GM12878 (cell line): Measurements from ENCODE around the gene CLEC14A. TPM values are rescaled to one million over a fixed set of nuclear protein-coding genes. Genes with fewer than 3 reads are reported as not detected.

Experiments
- ATAC-seq: fragments of 200-7000 bp; cut with Tn5 transposase; 3 replicates; pipeline ENCODE4 v1.9.1; 2020; ENCODE audit warnings: mild to moderate bottlenecking, moderate library complexity
- BruUV-seq: library from RNA; stranded (reverse); fragments of 400-500 nt; replicated peaks from 2 replicates; lab custom pipeline; 2021; lab: Mats Ljungman, UMichigan
- CTCF ChIA-PET: fragments of 300-600 bp; sonication (Branson Sonifier 250); formaldehyde crosslinking; extraction: SDS; loops from one replicate; lab custom pipeline; 2021; ENCODE audit warnings: inconsistent platforms; lab: Yijun Ruan, JAX
- POLR2A ChIA-PET: fragments of 350-600 bp; formaldehyde crosslinking; extraction: SDS; loops from one replicate; lab custom pipeline; 2021; ENCODE audit warnings: inconsistent platforms; lab: Charles Lee
- RAD21 ChIA-PET: fragments of 300-600 bp; sonication (Branson Sonifier 250); formaldehyde crosslinking; loops from one replicate; lab custom pipeline; 2023; ENCODE audit warnings: antibody characterized with exemption; ENCODE audit not compliant: unreplicated experiment; lab: Charles Lee
- SMC1A ChIA-PET: fragments of 300-600 bp; sonication (Branson Sonifier 250); formaldehyde crosslinking; loops from one replicate; lab custom pipeline; 2023; ENCODE audit not compliant: unreplicated experiment, uncharacterized antibody; lab: Charles Lee
- DNase-seq: peaks from one replicate; pipeline ENCODE4 v3.0.0-alpha.2; 2011; ENCODE audit warnings: low read depth, low spot score
- FAIRE-seq: peaks from 3 replicates; lab custom pipeline; 2011; peaks lifted over from hg19 to GRCh38; lab: Jason Lieb, UNC
- H2AFZ ChIP-seq: 2 replicates; pipeline ENCODE4 v1.6.0; 2011; ENCODE audit warnings: low read depth, low read length, control low read depth; ENCODE audit not compliant: control insufficient read depth
- H3K27ac ChIP-seq: 2 replicates; pipeline ENCODE4 v1.5.1; 2011; ENCODE audit warnings: control low read depth; ENCODE audit not compliant: control insufficient read depth, insufficient read depth
- H3K27me3 ChIP-seq, 2 experiments: replicated peaks in 1 of 2; 2 replicates each; pipeline versions ENCODE4 v1.6.0 to v1.6.1; 2011; ENCODE audit warnings: low read length in 1 of 2; ENCODE audit not compliant: control insufficient read depth in 2 of 2, insufficient read depth in 2 of 2
- H3K36me3 ChIP-seq, 2 experiments: 2 replicates each; pipeline ENCODE4 v1.5.1; 2011; ENCODE audit warnings: low read length in 1 of 2; ENCODE audit not compliant: control insufficient read depth in 2 of 2, insufficient read depth in 2 of 2
- H3K4me1 ChIP-seq: 2 replicates; pipeline ENCODE4 v1.6.1; 2011; ENCODE audit warnings: mild to moderate bottlenecking, low read length, moderate library complexity, mixed read lengths; ENCODE audit not compliant: control insufficient read depth, insufficient read depth
- H3K4me2 ChIP-seq: 2 replicates; pipeline ENCODE4 v1.6.0; 2011; ENCODE audit warnings: control low read depth; ENCODE audit not compliant: control insufficient read depth, insufficient read depth
- H3K4me3 ChIP-seq: fragments of 200-600 bp; sonication (generic); 2 replicates; pipeline ENCODE4 v1.5.1; 2016
- H3K79me2 ChIP-seq: 2 replicates; pipeline ENCODE4 v1.6.0; 2011; ENCODE audit warnings: low read length; ENCODE audit not compliant: control insufficient read depth, insufficient read depth
- H3K9ac ChIP-seq: 2 replicates; pipeline ENCODE4 v1.8.0; 2011; ENCODE audit warnings: low read length, control low read depth, mixed read lengths; ENCODE audit not compliant: control insufficient read depth, insufficient read depth
- H3K9me3 ChIP-seq: replicated peaks from 3 replicates; pipeline ENCODE4 v1.5.1; 2011; ENCODE audit warnings: mild to moderate bottlenecking, low read length; ENCODE audit not compliant: control insufficient read depth, insufficient read depth
- H4K20me1 ChIP-seq: 2 replicates; pipeline ENCODE4 v1.6.0; 2011; ENCODE audit not compliant: control insufficient read depth, insufficient read depth
- CHD1 ChIP-seq: IDR thresholded peaks from 2 replicates; pipeline ENCODE4 v1.6.1; 2012; ENCODE audit warnings: low read depth, low read length, improper control_type of control experiment
- IRF4 ChIP-seq: IDR thresholded peaks from 2 replicates; pipeline ENCODE4 v1.6.1; 2011; ENCODE audit warnings: low read depth, low read length
- MEF2A ChIP-seq: IDR thresholded peaks from 2 replicates; pipeline ENCODE4 v1.6.1; 2011; ENCODE audit warnings: low read depth, mild to moderate bottlenecking, low read length, moderate library complexity; ENCODE audit not compliant: insufficient read depth
- SIX5 ChIP-seq: IDR thresholded peaks from 2 replicates; pipeline ENCODE4 v1.6.1; 2011; ENCODE audit warnings: mild to moderate bottlenecking, low read depth, low read length, moderate library complexity; ENCODE audit not compliant: severe bottlenecking
- TARDBP ChIP-seq: IDR thresholded peaks from 2 replicates; pipeline ENCODE4 v1.6.1; 2016; ENCODE audit warnings: borderline replicate concordance
- YBX1 ChIP-seq: fragments of 450-650 bp; IDR thresholded peaks from 2 replicates; pipeline ENCODE4 v1.6.1; 2016; ENCODE audit warnings: antibody characterized with exemption
- ZZZ3 ChIP-seq: IDR thresholded peaks from 2 replicates; pipeline ENCODE4 v1.6.1; 2011; ENCODE audit warnings: low read depth; ENCODE audit not compliant: control insufficient read depth, insufficient read length
- WGBS: methylation state at CpG from one replicate; pipeline ENCODE4 v1.1.6; 2016; ENCODE audit warnings: low lambda C conversion rate; ENCODE audit not compliant: insufficient replicate concordance, insufficient coverage; ENCODE audit errors: missing lambda C conversion rate; 5-methylcytosine and 5-hydroxymethylcytosine counted together
- in situ Hi-C: fragments of 300-500 bp; cut with MboI; formaldehyde crosslinking; loops from 9 replicates; pipeline ENCODE4 v1.14.3; 2018; ENCODE audit warnings: mixed read lengths
- intact Hi-C: fragments of 100-400 bp; cut with micrococcal nuclease; formaldehyde crosslinking; loops from one replicate; pipeline ENCODE4 v1.14.2; 2022; ENCODE audit not compliant: unreplicated experiment
- polyA plus RNA-seq, 11 experiments: library from polyadenylated mRNA; depleted of rRNA in 4 of 11; unstranded in 6 of 11; stranded (reverse) in 5 of 11; fragments of >200 nt; fragmentation: Nextera tagmentation in 4 of 11; fragmentation: Illumina TruSeq in 1 of 11; extraction: Ambion mirVana in 4 of 11; extraction: Trizol in 1 of 11; gene quantifications; 1 replicate in 1 of 11; 2 replicates in 10 of 11; pipeline versions ENCODE4 v1.2.1 to v1.2.3, GENCODE V29; 2011 to 2016; ENCODE audit warnings: inconsistent platforms in 2 of 11, missing spikeins in 2 of 11, low read depth in 1 of 11
- total RNA-seq, 4 experiments: library from RNA; depleted of rRNA in 3 of 4; stranded (reverse); fragments of >200 nt in 3 of 4; fragmentation: Illumina TruSeq in 1 of 4; extraction: Trizol in 1 of 4; gene quantifications; 2 replicates each; pipeline versions ENCODE4 v1.2.1 to v1.2.3, GENCODE V29; 2013 to 2021
- TF ChIP-seq, protein P1 (sequence below): fragments of 450-650 bp; IDR thresholded peaks from 2 replicates; pipeline ENCODE4 v1.6.1; 2018; ENCODE audit warnings: borderline replicate concordance, mild to moderate bottlenecking; ENCODE audit not compliant: partially characterized antibody
- TF ChIP-seq, protein P2 (sequence below): fragments of 450-650 bp; formaldehyde crosslinking; IDR thresholded peaks from 2 replicates; pipeline ENCODE4 v1.4.0; 2020; ENCODE audit warnings: mild to moderate bottlenecking, moderate library complexity
- TF ChIP-seq, protein P3 (sequence below): IDR thresholded peaks from 2 replicates; pipeline ENCODE4 v1.6.1; 2012; ENCODE audit warnings: improper control_type of control experiment, low read depth, low read length; ENCODE audit not compliant: insufficient replicate concordance

CLEC14A gene
- total and polyA plus RNA-seq, 10 of the 15 experiments (the other 5 are each of a cell fraction or from before 2014, with no cell fraction given), result not detected

DNA sequence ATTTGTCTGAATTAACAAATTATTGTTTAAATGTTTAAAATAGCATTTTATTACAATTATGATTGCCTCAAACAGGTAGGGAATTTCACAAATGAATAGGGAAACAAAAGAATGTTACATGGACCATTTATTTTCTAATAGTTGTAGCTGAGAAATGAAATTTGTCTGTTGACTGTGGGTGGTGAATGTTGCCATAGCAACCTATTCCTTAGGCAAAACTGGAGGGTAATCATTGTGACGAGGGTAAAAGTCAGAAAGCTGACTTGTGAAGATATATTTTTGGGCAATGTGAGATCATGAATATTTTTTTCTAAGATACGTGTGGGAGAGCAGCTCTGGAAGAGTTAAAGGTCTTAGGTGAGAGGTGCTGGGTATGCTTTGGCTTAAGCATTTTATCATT lies 24.2 kb upstream of the CLEC14A start (continued):
- TF ChIP-seq SIX5 (no peak), MEF2A (no peak), CHD1 (no peak), YBX1 (no peak)
- TF ChIP-seq, protein P1, sequence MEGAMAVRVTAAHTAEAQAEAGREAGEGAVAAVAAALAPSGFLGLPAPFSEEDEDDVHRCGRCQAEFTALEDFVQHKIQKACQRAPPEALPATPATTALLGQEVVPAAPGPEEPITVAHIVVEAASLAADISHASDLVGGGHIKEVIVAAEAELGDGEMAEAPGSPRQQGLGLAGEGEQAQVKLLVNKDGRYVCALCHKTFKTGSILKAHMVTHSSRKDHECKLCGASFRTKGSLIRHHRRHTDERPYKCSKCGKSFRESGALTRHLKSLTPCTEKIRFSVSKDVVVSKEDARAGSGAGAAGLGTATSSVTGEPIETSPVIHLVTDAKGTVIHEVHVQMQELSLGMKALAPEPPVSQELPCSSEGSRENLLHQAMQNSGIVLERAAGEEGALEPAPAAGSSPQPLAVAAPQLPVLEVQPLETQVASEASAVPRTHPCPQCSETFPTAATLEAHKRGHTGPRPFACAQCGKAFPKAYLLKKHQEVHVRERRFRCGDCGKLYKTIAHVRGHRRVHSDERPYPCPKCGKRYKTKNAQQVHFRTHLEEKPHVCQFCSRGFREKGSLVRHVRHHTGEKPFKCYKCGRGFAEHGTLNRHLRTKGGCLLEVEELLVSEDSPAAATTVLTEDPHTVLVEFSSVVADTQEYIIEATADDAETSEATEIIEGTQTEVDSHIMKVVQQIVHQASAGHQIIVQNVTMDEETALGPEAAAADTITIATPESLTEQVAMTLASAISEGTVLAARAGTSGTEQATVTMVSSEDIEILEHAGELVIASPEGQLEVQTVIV, result no peak
- TF ChIP-seq, protein P2, sequence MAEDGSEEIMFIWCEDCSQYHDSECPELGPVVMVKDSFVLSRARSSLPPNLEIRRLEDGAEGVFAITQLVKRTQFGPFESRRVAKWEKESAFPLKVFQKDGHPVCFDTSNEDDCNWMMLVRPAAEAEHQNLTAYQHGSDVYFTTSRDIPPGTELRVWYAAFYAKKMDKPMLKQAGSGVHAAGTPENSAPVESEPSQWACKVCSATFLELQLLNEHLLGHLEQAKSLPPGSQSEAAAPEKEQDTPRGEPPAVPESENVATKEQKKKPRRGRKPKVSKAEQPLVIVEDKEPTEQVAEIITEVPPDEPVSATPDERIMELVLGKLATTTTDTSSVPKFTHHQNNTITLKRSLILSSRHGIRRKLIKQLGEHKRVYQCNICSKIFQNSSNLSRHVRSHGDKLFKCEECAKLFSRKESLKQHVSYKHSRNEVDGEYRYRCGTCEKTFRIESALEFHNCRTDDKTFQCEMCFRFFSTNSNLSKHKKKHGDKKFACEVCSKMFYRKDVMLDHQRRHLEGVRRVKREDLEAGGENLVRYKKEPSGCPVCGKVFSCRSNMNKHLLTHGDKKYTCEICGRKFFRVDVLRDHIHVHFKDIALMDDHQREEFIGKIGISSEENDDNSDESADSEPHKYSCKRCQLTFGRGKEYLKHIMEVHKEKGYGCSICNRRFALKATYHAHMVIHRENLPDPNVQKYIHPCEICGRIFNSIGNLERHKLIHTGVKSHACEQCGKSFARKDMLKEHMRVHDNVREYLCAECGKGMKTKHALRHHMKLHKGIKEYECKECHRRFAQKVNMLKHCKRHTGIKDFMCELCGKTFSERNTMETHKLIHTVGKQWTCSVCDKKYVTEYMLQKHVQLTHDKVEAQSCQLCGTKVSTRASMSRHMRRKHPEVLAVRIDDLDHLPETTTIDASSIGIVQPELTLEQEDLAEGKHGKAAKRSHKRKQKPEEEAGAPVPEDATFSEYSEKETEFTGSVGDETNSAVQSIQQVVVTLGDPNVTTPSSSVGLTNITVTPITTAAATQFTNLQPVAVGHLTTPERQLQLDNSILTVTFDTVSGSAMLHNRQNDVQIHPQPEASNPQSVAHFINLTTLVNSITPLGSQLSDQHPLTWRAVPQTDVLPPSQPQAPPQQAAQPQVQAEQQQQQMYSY, result no peak

DNA sequence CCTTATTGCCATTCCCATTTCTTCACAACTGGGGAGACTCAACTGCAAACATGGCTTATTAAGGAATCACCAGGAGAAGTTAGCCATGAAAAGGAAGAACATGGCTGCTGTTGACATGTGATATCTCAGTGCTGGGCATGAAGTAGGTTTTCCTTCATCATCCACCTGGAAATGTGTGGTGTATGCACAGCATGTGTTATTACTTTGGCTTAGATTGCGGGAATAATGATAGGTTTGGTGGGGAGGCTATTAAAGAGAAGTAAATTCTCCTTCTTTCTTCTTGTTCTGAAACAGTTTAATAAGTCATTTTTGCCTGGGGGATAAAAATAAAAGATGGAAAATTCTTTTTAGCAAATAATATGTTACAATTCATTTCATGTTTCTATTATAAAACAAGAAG lies 23.7 kb upstream of the CLEC14A start:
- WGBS, result 0% methylated on average over 1 of the region's 1 CpG
- H4K20me1 ChIP-seq, result no peaks in the 10 kb centered on the region
- no peaks in the 10 kb centered on the region for H3K9me3 ChIP-seq
- no peak overlapping the region for H2AFZ ChIP-seq
- no peak for DNase-seq
- H3K79me2 ChIP-seq, result no peaks in the 10 kb centered on the region
- CTCF ChIA-PET, result no interaction called here
- no peak for FAIRE-seq
- no peaks in the 10 kb centered on the region for H3K36me3 ChIP-seq
- no TSS peak for BruUV-seq
- H3K27me3 ChIP-seq, result no peaks in the 10 kb centered on the region
- H3K4me1 ChIP-seq, result no peaks in the 10 kb centered on the region
- POLR2A ChIA-PET, result no interaction called here
- no peak overlapping the region for H3K9ac ChIP-seq
- no peak overlapping the region for H3K4me3 ChIP-seq
- no peak overlapping the region for H3K27ac ChIP-seq
- RAD21 ChIA-PET, result no interaction called here
- no peak for ATAC-seq
- intact Hi-C loops, result no loop called here
- H3K4me2 ChIP-seq, result no peak overlapping the region
- in situ Hi-C loops, result no loop called here
- SMC1A ChIA-PET, result interaction anchor here (0.9 kb wide), 1 partner anchor 12 kb away, joined by 4 read pairs; no protein-coding TSS in a partner anchor
- TF ChIP-seq IRF4 (no peak), TARDBP (no peak), ZZZ3 (no peak)
- TF ChIP-seq, protein P3, sequence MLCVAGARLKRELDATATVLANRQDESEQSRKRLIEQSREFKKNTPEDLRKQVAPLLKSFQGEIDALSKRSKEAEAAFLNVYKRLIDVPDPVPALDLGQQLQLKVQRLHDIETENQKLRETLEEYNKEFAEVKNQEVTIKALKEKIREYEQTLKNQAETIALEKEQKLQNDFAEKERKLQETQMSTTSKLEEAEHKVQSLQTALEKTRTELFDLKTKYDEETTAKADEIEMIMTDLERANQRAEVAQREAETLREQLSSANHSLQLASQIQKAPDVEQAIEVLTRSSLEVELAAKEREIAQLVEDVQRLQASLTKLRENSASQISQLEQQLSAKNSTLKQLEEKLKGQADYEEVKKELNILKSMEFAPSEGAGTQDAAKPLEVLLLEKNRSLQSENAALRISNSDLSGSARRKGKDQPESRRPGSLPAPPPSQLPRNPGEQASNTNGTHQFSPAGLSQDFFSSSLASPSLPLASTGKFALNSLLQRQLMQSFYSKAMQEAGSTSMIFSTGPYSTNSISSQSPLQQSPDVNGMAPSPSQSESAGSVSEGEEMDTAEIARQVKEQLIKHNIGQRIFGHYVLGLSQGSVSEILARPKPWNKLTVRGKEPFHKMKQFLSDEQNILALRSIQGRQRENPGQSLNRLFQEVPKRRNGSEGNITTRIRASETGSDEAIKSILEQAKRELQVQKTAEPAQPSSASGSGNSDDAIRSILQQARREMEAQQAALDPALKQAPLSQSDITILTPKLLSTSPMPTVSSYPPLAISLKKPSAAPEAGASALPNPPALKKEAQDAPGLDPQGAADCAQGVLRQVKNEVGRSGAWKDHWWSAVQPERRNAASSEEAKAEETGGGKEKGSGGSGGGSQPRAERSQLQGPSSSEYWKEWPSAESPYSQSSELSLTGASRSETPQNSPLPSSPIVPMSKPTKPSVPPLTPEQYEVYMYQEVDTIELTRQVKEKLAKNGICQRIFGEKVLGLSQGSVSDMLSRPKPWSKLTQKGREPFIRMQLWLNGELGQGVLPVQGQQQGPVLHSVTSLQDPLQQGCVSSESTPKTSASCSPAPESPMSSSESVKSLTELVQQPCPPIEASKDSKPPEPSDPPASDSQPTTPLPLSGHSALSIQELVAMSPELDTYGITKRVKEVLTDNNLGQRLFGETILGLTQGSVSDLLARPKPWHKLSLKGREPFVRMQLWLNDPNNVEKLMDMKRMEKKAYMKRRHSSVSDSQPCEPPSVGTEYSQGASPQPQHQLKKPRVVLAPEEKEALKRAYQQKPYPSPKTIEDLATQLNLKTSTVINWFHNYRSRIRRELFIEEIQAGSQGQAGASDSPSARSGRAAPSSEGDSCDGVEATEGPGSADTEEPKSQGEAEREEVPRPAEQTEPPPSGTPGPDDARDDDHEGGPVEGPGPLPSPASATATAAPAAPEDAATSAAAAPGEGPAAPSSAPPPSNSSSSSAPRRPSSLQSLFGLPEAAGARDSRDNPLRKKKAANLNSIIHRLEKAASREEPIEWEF, result no peak
